Measurements from ENCODE around the gene DYNLT4. TPM values are rescaled to one million over a fixed set of nuclear protein-coding genes. Genes with fewer than 3 reads are reported as not detected.

The DYNLT4 gene
- total RNA-seq, 2 experiments from 2014 or later: 0.36 to 1.1 TPM

DNA sequence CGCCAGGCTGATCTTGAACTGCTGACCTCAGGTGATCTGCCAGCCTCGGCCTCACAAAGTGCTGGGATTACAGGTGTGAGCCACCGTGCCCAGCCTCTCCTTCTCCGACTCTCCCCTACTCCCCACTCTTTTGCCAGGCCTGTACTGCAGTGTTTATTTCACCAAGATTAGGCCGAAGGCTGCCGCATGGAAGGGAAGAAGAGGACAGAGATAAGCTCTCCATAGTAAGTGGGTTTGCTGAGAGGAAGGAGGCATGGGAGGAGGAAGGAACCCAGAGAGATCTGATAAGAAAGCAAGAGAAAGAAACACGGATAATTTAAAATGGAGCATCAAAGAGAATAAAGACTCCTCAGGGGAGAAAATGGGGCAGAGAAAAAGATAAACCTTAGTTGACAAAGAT, 27.2 kb upstream of the DYNLT4 start:
- no peaks in the 10 kb centered on the region for H3K9me3 Mint-ChIP-seq
- POLR2A ChIA-PET: interaction anchor here (0.5 to 7.1 kb wide), 3 partner anchors 14 to 687 kb away, joined by 3 to 66 read pairs (median 4); partner anchors contain the start of gene PRDX1
- no peak for TF ChIP-seq CTCF (IDR thresholded peaks at IDR 0.05)
- H3K27ac Mint-ChIP-seq: no peak overlapping the region
- no peaks in the 10 kb centered on the region for H3K27me3 Mint-ChIP-seq
- H3K36me3 Mint-ChIP-seq (ENCODE audit: low read depth): no peaks in the 10 kb centered on the region
- intact Hi-C loops (cut with micrococcal nuclease): no loop called here
- H3K4me3 Mint-ChIP-seq: no peak overlapping the region
- CTCF ChIA-PET: interaction anchor here (1.2 to 2.7 kb wide), 5 partner anchors 11 to 176 kb away, joined by 3 to 14 read pairs (median 4); partner anchors contain the start of gene EIF2B3
- H3K4me1 Mint-ChIP-seq (ENCODE audit: low read depth): peaks cover 10% of the 10 kb centered on the region
- DNase-seq: no peak
- ATAC-seq: no peak

DNA sequence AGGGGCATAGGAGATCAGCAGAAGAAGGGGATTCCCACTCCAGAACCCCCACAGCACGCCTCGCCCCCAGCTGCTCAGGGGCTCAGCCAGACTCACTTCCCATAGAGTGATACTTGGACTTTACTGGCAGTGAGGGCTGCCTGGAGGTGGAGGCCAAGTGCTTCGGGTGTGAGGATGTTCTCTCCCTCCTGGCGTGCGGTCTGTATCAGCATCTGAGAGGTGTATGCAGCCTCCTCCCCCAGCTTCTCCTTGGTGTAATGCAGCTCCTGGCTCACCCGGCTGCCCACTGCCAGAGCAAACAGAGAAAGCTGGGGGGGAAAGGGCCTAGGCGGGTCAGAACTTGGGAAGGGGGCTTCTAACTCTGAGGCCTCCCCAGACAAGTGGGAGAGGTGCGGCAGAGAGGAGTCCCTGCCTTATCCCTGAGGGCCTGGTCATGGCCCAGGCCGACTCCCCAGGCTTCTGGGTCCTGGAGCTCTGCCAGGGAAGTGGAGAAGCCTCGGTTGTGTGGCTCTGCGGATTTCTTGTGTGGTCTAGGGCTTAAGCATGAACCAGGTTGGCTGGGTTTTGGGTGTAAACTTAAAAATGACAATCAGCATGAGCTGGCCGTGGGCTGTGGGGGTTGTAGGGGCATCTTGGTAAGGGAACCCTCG, 25.0 kb upstream of the DYNLT4 start:
- no peaks in the 10 kb centered on the region for H3K9me3 Mint-ChIP-seq
- POLR2A ChIA-PET: interaction anchor here (2.5 to 7.1 kb wide), 3 partner anchors 12 to 111 kb away, joined by 6 to 66 read pairs (median 14); partner anchors contain the start of gene RPS8

GRCh38 chr1:44831516-44831915, 24.4 kb upstream of the DYNLT4 start:
- DNase-seq: no peak
- H3K36me3 Mint-ChIP-seq (ENCODE audit: low read depth): no peaks in the 10 kb centered on the region
- no peak for ATAC-seq
- no peak overlapping the region for H3K4me3 Mint-ChIP-seq
- no peak overlapping the region for H3K27ac Mint-ChIP-seq
- ChIA-PET CTCF (interaction anchor here (1.3 kb wide), 1 partner anchor 98 kb away, joined by 3 read pairs; no protein-coding TSS in a partner anchor), POLR2A (interaction anchor here (1.0 to 7.1 kb wide), 4 partner anchors 11 to 110 kb away, joined by 3 to 66 read pairs (median 10); partner anchors contain the start of gene RPS8)
- TF ChIP-seq CTCF (IDR thresholded peaks at IDR 0.05): no peak
- no peaks in the 10 kb centered on the region for H3K9me3 Mint-ChIP-seq
- H3K4me1 Mint-ChIP-seq (ENCODE audit: low read depth): peaks cover 10% of the 10 kb centered on the region
- intact Hi-C loops (cut with micrococcal nuclease): no loop called here
- no peaks in the 10 kb centered on the region for H3K27me3 Mint-ChIP-seq

More for the DNA sequence above, 25.0 kb upstream of the DYNLT4 start:
- TF ChIP-seq CTCF (IDR thresholded peaks at IDR 0.05): no peak
- intact Hi-C loops (cut with micrococcal nuclease): no loop called here
- Mint-ChIP-seq H3K27ac (no peak overlapping the region), H3K27me3 (no peaks in the 10 kb centered on the region), H3K4me3 (no peak overlapping the region), H3K4me1 (ENCODE audit: low read depth) (peaks cover 10% of the 10 kb centered on the region), H3K36me3 (ENCODE audit: low read depth) (no peaks in the 10 kb centered on the region)
- no peak for ATAC-seq
- CTCF ChIA-PET: interaction anchor here (0.7 to 1.3 kb wide), 3 partner anchors 9 to 97 kb away, joined by 3 to 4 read pairs (median 3); no protein-coding TSS in a partner anchor
- no peak for DNase-seq

- no peak overlapping the region for H3K27ac Mint-ChIP-seq
- CTCF ChIA-PET: no interaction called here
Measured at GRCh38 chr1:44830900-44831304, 23.8 kb upstream of the DYNLT4 start.

More at GRCh38 chr1:44830900-44831304, 23.8 kb upstream of the DYNLT4 start:
- intact Hi-C loops (cut with micrococcal nuclease): no loop called here
- ATAC-seq: no peak
- DNase-seq: no peak
- H3K27me3 Mint-ChIP-seq: no peaks in the 10 kb centered on the region
- no peaks in the 10 kb centered on the region for H3K36me3 Mint-ChIP-seq (ENCODE audit: low read depth)
- no peaks in the 10 kb centered on the region for H3K9me3 Mint-ChIP-seq
- no peak for TF ChIP-seq CTCF (IDR thresholded peaks at IDR 0.05)
- H3K4me3 Mint-ChIP-seq: no peak overlapping the region
- H3K4me1 Mint-ChIP-seq (ENCODE audit: low read depth): peaks cover 7% of the 10 kb centered on the region
- POLR2A ChIA-PET: interaction anchor here (0.6 to 7.1 kb wide), 5 partner anchors 11 to 109 kb away, joined by 3 to 66 read pairs (median 6); partner anchors contain the start of gene RPS8

Data from activated CD8-positive, alpha-beta T cell treated with anti-CD3 and anti-CD28 coated beads for 36 hours (primary cell).